Measurements from ENCODE around the gene USP15.

Gene USP15

DNA sequence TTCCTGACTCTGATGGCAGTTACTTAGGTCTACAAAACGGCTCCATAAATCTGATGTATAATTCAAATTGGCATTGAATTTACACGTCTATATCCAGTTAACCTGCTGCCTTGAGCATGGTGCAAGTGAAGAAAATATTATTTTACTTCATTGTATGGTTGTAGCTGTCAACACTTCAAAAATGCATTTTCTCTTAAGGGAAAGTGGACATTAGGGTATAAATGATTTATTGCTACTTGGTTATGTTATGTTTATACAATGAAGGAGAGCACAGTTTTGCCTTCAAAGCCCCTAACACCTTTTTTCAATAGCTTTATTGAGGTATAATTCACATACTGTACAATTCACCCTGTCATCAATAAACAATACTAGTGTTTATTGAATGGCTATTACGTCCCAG is 2.0 kb upstream of the USP15 start:
- no peak for DNase-seq (ENCODE audit: low read depth)

DNA sequence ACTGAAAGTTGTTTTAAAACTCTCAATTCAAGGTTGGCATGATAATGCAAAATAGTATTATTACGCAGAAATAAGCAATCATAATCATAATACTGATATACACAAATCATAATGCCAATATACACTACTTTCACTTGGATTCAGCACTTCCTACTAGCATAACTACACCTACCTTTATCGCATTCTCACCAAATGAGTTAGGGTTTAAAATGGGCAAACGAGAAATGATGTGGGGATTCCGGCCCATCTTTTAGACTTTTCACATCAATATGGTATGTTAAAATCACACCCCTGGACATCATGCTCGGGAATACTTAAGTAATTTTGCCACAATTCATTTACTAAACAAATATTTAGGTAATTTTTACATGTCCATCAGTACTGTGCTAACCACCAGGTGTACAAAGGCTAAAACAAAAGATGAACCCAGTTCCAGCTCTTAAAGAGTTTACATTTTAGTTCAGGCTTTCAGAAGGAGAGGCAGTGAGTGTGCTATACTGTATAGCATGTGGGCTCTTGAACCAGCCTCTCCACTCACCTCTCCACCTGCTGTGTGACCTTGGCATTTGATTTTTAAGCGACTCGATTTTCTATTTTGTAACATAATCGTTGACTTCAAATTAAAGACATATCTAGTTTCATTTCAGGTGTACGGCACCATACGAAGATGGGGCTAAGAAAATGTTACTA is 1.1 kb upstream of the USP15 start:
- DNase-seq (ENCODE audit: low read depth) = no peak

DNA sequence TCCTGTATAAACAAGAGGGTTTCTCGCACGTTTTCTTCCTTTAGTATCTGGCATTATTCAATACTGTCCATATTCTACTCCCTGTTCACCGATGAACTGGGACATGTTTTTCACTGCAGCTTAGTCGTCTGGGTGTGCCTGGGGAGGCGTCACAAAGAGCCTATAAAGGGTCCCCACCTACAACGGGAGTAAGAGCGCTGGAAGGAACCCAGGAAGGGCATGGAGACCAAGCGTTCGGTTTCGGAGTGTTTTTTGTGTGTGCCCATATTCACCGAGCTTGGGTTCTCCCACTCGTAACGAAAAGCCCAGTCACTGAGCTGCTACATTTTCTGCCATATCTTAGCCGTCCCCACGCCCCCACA is 592 bp upstream of the USP15 start:
- no peak for DNase-seq (ENCODE audit: low read depth)

DNA sequence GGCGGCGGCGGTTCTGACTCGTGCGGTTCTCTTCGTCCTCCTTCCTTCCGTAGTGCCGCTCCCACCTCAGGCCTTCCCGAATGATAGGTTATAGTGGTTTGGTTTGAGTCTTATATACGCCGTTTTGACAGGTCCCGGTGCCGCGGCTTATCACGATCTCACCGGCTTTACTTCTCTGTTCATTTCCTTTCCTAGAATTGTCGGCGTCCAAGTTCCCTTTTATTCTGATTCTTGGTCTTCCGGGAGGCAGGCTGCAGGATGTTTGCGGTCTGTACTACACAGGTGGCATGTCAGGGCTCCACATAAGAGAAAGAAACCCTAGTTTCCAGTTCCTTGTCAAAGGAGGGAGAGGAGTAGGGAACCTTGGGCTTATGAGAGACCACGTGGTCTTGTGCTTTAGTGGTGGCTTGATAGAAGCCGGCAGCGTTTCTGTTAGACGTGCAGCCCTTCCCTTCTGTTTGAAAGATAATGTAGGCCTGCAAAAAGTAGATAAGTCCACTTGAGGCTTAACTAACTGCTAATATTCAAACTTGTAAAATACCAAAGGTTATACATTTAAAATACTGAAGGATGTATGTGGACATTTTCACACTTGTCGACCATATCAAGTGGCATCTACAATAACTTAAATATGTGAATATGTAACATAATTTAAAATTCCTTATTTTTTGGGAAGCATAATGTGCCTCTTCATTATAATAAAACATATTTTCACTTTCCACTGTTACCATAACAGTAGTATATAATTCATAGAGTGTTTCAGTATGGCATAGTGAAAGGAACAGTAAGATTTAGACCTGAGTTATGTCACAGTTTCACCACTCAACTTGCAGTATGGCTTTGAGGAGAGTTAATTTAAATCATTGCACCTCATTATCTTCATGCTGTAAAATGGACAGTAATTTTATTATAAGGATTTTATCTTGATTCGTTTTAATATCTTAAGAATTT is 804 bp downstream of the USP15 start:
- peak; percentile 38 for DNase-seq (ENCODE audit: low read depth)

DNA sequence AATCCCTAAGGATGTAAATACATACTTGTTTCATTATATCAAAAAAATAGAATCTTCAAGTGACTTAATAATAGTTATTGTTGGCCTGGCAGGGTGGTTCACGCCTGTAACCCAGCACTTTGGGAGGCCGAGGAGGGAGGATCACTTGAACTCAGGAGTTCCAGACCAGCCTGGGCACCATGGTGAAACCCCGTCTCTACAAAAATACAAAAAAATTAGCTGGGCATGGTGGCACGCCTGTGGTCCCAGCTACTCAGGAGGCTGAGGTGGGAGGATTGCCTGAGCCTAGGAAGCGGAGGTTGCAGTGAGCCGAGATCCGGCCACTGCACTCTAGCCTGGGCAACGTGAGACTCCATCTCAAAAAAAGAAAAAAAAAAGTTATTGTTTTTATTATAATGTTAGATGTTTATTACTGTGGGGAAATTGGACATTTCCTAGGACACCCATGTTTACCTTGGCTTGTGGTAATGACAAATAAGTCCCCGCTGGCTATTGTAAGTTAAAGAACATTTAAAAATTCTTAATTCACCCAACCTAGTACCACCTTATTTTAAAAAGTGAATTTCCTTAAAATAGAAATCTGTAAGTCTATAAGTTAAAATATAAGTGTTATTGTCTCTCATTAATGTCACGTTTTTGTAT is 1.8 kb downstream of the USP15 start:
- DNase-seq (ENCODE audit: low read depth) = no peak

DNA sequence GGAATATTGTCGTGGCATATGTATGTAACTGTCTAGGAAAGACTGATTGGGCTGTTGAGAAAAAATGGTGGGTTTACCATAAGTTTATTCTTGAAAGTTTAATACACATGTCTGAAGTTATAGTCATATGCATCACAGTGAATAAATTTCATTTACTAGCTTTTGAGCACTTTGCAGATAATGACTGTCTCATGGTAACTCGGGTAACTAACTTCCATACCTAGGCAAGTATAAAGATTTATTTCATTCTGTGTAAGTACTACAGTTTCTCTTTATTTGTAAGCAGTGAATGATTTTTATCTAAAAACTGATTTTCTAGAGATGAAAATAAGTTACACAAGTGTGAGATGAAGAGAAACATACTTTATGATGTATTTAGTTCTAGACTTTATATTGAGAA is 3.0 kb downstream of the USP15 start:
- DNase-seq (ENCODE audit: low read depth) = no peak

DNA sequence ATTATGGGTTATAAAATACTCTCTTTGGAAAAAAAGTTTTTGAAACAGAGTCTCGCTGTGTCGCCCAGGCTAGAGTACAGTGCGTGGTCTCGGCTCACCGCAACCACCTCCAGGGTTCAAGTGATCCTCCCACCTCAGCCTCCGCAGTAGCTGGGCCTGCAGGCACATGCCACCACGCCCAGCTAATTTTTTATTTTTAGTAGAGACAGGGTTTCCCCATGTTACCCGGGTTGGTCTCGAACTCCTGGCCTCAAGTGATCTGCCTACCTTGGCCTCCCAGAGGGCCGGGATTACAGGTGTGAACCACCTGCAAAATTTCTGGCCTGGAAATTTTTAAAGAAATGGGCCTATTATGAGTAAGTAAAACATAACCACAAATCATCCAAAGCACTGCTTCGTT is 3.8 kb downstream of the USP15 start:
- DNase-seq (ENCODE audit: low read depth) = peak; percentile 26

DNA sequence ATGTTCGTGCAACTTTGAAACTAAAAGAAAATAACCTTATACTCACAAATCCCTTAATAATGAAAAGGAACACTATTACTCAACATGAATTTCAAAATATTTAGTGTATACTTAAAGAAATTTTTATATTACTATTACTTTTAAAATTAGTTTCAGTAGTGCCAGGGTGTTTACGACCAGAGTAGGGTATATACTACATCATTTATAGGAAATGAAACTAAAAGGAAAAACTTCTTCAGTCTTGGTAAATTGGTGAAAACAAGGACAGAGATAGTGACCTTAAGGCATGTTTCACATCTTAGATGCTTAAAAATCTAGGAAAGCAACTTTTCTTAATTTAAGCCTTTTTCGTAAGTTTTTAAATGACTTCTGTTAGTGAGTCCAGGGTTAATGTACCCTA is 4.5 kb downstream of the USP15 start:
- DNase-seq (ENCODE audit: low read depth) = no peak

DNA sequence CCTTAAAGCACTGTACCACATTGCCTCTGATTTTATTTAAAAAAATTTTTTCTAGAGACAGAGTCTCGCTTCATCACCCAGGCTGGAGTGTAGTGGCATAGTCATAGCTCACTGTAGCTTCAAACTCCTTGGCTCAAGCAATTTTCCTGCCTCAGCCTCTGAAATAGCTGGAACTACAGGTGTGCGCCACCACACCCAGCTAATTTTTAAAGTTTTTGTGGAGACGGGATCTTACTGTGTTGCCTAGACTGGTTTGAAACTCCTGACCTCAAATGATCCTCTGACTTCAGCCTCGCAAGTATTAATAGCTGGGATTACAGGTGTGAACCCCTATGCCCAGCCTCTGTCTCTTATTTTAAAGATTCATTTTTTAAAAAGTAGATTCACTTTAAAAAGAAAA is 5.3 kb downstream of the USP15 start:
- no peak for DNase-seq (ENCODE audit: low read depth)

DNA sequence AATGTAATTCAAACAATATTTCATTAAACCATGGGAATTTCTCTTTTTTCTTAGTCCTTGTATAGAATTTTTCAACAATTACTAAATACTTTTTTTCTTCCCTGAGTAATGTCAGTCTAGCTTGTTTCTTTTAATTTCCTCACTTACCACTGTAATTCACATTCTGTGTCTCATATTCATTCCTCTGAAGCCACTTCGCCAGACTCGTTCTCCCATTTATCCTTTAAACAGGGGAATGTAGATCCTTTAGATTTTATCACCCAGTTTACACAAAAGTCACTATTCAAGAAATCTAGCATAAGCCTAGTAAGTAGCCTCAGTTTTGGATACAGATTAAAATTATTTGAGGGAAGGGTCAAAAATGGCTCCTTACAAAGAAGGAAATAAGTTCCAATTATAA is 6.8 kb downstream of the USP15 start:
- no peak for DNase-seq (ENCODE audit: low read depth)

DNA sequence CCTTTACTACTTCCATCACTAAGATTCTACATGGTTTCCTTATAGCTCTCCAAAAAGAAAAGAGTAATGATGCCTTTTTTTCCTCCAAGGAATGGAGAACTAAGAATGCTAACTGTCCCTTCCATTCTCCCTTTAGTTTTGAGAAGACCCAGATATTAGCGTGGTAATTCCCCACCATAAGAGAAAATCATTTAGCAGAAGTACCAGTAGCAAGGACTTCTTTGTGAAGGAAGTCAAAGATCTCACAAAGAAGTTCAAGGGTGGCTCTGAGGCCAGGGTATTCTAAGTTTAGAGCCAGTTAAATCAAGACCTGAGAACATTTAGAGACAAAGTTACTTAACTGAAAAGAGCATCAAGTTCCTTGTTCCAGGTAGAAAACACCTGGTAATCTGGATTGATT is 7.3 kb downstream of the USP15 start:
- DNase-seq (ENCODE audit: low read depth) = no peak

DNA sequence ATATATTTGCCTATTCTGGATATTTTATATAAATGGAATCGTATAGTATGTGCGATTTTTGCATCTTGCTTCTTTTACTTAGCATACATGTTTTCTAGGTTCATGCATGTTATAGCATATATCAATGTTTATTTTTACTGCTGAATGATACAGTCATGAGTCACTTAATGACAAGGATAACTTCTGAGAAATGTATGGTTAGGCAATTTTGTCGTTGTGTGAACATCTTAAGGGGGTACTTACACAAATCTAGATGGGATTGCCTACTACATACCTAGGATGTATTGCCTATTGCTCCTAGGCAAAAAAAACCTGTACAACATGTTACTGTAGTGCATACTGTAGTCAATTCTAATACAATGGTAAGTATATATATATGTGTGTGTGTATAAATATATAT is 8.8 kb downstream of the USP15 start:
- DNase-seq (ENCODE audit: low read depth) = no peak

DNA sequence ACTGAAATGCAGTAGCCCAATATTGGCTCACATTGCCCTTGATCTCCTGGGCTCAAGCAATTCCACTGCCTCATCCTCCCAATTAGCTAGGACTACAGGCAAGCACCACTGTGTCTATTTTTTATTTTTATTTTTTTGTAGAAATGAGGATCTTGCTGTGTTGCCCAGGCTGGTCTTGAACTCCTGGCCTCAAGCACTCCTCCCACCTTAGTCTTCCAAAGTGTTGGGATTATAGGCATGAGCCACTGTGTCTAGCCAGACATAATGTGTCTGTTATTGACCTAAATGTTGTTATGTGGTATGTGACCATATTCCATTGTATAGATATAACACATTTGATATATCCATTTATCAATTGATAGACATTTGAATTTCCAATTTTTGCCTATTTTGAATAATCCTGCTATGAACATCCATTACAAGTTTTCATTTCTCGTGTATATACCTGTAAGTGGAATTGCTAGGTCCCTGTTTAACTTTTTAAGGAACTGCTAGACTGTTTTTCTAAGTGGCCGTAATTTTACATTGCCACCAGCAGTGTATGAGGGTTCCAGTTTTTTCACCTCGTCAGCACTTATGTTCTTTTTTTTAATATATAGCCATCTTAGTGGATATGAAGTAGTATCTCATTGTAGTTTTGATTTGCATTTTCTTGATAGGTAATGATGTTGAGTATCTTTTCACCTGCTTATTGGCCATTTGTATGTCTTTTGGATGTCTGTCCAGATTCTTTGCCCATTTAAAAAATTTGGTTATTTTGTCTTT is 9.4 kb downstream of the USP15 start:
- DNase-seq (ENCODE audit: low read depth) = no peak

DNA sequence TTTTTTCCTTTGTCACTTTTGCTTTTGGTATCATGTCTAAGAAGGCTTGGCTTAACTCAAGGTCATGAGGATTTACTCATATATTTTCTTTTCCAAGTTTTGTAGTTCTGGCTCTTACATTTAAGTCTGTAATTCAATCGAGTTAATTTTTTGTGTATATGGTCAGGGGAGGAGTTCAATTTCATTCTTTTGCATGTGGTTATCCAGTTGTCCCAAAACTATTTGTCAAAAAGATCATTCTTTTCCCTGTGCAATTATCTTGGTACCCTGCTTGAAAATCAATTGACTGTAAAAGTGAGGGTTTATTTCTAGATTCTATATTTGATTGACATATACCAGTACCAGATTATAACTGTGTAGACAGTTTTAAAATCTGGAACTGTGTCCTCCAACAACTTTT is 10.2 kb downstream of the USP15 start:
- no peak for DNase-seq (ENCODE audit: low read depth)

DNA sequence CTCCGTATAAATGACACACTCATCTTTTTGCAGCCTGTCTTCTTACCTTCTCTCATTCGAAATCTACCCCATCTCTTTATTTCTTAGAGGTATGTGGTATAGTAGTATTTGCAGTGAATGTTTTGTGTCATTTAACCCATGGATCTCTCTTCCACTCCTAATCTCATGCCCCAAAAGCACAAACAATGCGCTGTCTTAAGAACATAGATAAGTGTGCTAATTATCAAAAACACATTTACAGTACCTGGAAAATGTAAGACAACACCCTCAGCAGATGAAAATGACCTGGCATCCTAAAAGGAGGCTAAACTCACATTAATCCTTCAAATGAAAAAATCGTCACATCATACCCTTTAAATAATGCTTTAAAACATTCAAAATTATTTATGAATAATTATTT is 10.7 kb downstream of the USP15 start:
- DNase-seq (ENCODE audit: low read depth) = no peak

DNA sequence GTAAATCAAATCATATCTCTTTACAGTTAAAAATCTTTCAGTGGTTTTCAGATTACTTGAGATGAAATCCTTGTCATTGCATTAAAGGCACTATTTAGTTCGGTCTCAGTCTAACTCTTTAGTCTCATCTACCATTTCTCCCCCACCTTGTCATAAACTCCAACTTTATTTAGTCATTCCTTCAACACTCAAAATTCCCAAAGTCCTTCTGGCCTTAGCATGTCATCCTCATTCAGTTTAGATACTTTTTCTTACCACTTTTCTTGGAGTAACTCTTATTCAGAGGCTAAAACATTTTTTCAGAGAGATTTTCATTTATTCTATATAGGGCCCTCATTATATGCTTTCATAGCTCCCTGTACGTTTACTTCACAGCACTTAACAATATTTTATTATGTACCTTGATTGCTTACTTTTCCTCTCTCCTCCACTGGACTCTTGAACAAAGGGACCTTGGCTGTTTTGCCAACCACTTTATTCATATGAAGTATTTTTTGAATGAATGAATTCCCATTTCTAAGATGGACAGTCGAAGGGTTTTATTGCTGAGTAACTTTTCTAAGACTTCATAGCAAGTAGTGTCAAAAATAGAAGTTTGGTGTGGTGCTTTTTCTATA is 12.8 kb downstream of the USP15 start:
- DNase-seq (ENCODE audit: low read depth) = no peak

DNA sequence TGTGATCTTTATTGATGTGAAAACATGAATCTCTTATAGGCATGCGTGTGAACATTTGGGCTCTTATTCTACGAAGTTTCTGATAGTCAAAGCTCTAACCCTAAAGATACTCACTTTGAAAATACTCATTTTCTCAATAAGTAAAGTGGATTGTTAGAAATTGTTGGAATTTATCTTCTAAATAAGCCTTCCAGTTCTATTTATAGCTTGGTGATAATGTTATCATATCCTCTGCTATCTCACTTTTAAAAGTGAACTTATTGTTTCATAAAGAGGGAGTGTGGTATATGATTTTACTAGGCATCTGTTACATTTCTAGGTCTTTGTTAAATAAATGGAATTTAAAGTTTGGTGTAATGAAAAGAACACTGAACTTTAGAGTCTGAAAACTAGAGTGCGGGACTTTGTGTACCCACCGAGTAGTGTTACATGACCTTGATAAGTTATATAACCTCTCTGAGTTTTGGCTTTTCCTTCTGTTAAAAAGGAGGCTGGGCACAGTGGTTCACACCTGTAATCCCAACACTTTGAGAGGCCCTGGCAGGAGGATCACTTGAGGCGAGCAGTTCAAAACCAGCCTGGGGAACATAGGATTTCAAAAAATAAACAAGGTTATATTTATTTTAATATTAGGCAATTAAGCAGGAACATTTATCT is 13.6 kb downstream of the USP15 start:
- DNase-seq (ENCODE audit: low read depth) = no peak

DNA sequence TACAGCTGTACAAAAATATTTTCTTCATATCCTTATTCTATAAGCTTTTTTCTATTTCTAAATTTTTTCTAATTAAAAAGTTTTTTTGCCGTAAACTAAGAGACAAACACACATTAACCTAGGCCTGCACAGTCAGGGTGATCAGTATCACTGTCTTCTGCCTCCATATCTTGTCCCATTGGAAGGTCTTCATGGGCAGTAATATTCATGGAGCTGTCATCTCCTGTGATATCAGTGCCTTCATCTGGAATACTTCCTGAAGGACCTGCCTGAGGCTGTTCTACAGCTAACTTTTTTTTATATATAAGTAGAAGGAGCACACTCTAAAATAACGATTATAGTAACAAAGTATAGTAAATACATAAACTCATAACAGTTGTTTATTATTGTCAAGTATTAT is 17.8 kb downstream of the USP15 start:
- no peak for DNase-seq (ENCODE audit: low read depth)

DNA sequence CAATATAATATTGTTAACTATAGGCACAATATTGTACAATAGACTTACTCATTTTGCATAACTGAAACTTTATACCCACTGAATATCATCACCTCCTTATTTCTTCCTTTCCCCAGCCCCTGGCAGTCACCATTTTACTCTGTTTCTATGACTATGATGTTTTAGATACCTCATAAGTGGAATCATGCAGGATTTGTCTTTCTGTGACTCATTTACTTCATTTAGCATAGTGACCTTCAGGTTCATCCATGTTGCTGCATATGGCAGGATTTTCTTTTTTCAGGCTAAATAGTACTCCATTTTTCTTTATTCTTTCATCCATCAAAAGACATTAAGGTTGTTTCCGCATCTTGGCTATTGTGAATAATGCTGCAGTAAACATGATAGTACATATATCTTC is 18.9 kb downstream of the USP15 start:
- no peak for DNase-seq (ENCODE audit: low read depth)

DNA sequence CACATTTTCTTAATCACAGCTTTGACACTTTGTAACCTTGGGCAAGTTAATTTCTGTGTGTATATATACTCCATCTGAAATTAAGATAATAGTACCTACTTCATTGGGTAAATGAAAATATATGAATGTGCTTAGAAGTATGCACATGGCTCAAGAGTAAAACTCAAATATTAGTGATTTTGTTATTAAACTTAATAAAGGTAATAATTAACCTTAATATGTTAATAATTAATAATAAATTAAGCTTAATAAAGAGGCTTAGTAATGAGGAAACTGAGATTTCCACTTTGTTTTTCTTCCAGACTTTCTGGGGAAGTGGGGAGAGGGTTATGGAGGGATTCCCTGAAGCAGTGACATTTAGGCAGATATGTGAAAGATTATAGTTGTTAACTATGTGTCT is 19.8 kb downstream of the USP15 start:
- no peak for DNase-seq (ENCODE audit: low read depth)

DNA sequence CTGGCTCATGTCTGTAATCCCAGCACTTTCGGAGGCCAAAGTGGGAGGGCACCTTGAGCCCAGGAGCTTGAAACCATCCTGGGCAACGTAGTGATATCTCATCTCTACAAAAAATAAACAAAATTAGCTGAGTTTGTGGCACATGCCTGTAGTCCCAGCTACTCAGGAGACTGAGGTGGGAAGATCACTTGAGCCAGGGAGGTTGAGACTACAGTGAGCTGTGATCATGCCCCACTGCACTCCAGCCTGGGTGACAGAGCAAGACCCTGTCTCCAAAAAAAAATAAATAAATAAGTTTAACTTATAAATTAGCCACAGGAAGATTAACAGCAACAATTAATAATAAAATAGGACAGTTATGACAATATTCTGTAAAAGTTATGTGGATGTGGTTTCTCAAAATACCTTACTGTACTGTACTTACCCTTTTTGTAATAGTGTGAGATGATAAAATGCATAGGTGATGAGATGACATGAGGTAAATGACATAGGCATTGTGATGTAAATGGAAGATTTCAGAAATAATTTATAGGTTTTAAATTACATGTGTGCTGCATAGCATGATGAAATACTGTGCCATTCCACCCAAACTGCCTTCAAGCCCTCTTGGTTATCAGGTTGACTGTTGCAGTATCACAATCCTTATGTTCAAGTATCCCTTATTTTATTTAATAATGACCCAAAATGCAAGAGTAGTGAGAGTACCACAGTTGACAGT is 22.0 kb downstream of the USP15 start:
- DNase-seq (ENCODE audit: low read depth) = no peak

Measured in stimulated activated CD4-positive, alpha-beta T cell treated with anti-CD3 and anti-CD28 coated beads, Interleukin-2, amount 100 ng/mL, for 4 hours (primary cell).